Upper lobe of right lung (tissue), 1 donor: ENCODE measurements around the gene COL13A1. TPM values are rescaled to one million over a fixed set of nuclear protein-coding genes. Genes with fewer than 3 reads are reported as not detected.

Experiments
- ATAC-seq: fragments of 200-7000 bp; cut with Tn5 transposase; one replicate; pipeline ENCODE4 v1.9.1; 2020; ENCODE audit warnings: mild to moderate bottlenecking, moderate library complexity
- DNase-seq: peaks from one replicate; pipeline ENCODE4 v3.0.0-alpha.2; 2020
- H3K27ac ChIP-seq: fragments of 200-600 bp; one replicate; pipeline ENCODE4 v1.8.0; 2022
- H3K27me3 ChIP-seq: fragments of 200-600 bp; one replicate; pipeline ENCODE4 v1.8.0; 2022; ENCODE audit warnings: mild to moderate bottlenecking
- H3K36me3 ChIP-seq: fragments of 200-600 bp; one replicate; pipeline ENCODE4 v1.8.0; 2022
- H3K4me1 ChIP-seq: fragments of 200-600 bp; one replicate; pipeline ENCODE4 v1.8.0; 2022
- H3K4me3 ChIP-seq: fragments of 200-600 bp; one replicate; pipeline ENCODE4 v1.8.0; 2022; ENCODE audit warnings: mild to moderate bottlenecking
- H3K9me3 ChIP-seq: fragments of 200-600 bp; one replicate; pipeline ENCODE4 v1.8.0; 2022
- CTCF ChIP-seq: fragments of 200-600 bp; IDR thresholded peaks from one replicate; pipeline ENCODE4 v1.8.0; 2022; ENCODE audit warnings: antibody characterized with exemption
- intact Hi-C: fragments of 100-400 bp; cut with DNase I; formaldehyde crosslinking; loops from one replicate; pipeline ENCODE4 v1.11.0; 2022
- total RNA-seq: library from RNA; stranded (reverse); fragmentation: NEBNext Ultra II Directional; extraction: Animal tissue kit (Norgen Biotek cat#: 25700); gene quantifications from one replicate; pipeline ENCODE4 v1.2.1, GENCODE V29; 2021
- donor health status: DM: no; HTN: yes; CAD: no; lungs with severe emphysema.

COL13A1 gene
- total RNA-seq, 1 donor from 2014 or later: 13.5 TPM

- intact Hi-C loops: no loop called here
- Histone ChIP-seq H3K4me1 (no peaks in the 10 kb centered on the region), H3K27ac (no peak overlapping the region), H3K27me3 (no peaks in the 10 kb centered on the region), H3K9me3 (no peaks in the 10 kb centered on the region), H3K36me3 (no peaks in the 10 kb centered on the region), H3K4me3 (no peak overlapping the region)
- DNase-seq: no peak
- ATAC-seq: peak; percentile 50
- no peak for TF ChIP-seq CTCF
Measured at GRCh38 chr10:69948261-69948660, 146.6 kb downstream of the COL13A1 start.

GRCh38 chr10:69949770-69950169, 148.1 kb downstream of the COL13A1 start:
- Histone ChIP-seq H3K27me3 (no peaks in the 10 kb centered on the region), H3K9me3 (no peaks in the 10 kb centered on the region), H3K4me1 (no peaks in the 10 kb centered on the region), H3K27ac (no peak overlapping the region), H3K36me3 (no peaks in the 10 kb centered on the region), H3K4me3 (no peak overlapping the region)
- ATAC-seq: no peak
- DNase-seq: no peak
- intact Hi-C loops: no loop called here
- TF ChIP-seq CTCF: no peak

- intact Hi-C loops: no loop called here
- ATAC-seq: no peak
- DNase-seq: no peak
- Histone ChIP-seq H3K27me3 (no peaks in the 10 kb centered on the region), H3K4me3 (no peak overlapping the region), H3K4me1 (no peaks in the 10 kb centered on the region), H3K9me3 (no peaks in the 10 kb centered on the region), H3K36me3 (no peaks in the 10 kb centered on the region), H3K27ac (no peak overlapping the region)
- no peak for TF ChIP-seq CTCF
Measured at GRCh38 chr10:69951658-69952057, 150.0 kb downstream of the COL13A1 start.

- H3K4me3 ChIP-seq: no peak overlapping the region
- no peaks in the 10 kb centered on the region for H3K27me3 ChIP-seq
- no peak for DNase-seq
- H3K27ac ChIP-seq: no peak overlapping the region
- no peaks in the 10 kb centered on the region for H3K36me3 ChIP-seq
- no peak for TF ChIP-seq CTCF
- no peak for ATAC-seq
- intact Hi-C loops: no loop called here
- H3K4me1 ChIP-seq: no peaks in the 10 kb centered on the region
- H3K9me3 ChIP-seq: no peaks in the 10 kb centered on the region
Measured at GRCh38 chr10:69952069-69952800, 150.5 kb downstream of the COL13A1 start.

- DNase-seq: no peak
- Histone ChIP-seq H3K27me3 (no peaks in the 10 kb centered on the region), H3K4me3 (no peak overlapping the region), H3K4me1 (no peaks in the 10 kb centered on the region), H3K36me3 (no peaks in the 10 kb centered on the region), H3K27ac (no peak overlapping the region), H3K9me3 (no peaks in the 10 kb centered on the region)
- intact Hi-C loops: no loop called here
- no peak for TF ChIP-seq CTCF
- ATAC-seq: no peak
Measured at GRCh38 chr10:69952821-69953221, 151.1 kb downstream of the COL13A1 start.

GRCh38 chr10:69953851-69954250, 152.1 kb downstream of the COL13A1 start:
- Histone ChIP-seq H3K4me3 (no peak overlapping the region), H3K9me3 (no peaks in the 10 kb centered on the region), H3K4me1 (no peaks in the 10 kb centered on the region), H3K27me3 (no peaks in the 10 kb centered on the region), H3K36me3 (no peaks in the 10 kb centered on the region), H3K27ac (no peak overlapping the region)
- intact Hi-C loops: no loop called here
- TF ChIP-seq CTCF: no peak
- DNase-seq (peak; percentile 52), ATAC-seq (peak; percentile 50)
